HTR-8/SVneo (cell line): Measurements from ENCODE around the gene TAF1C.
"Not testable (repeated sequence)": the region's sequence is repeated elsewhere in the genome, so short reads cannot be mapped to it uniquely, and the experiment has no call there.

Source experiments
- DNase-seq: peaks from one replicate; pipeline ENCODE4 v3.0.0; 2011; ENCODE audit warnings: low spot score, mixed read lengths; ENCODE audit not compliant: insufficient read length
- FAIRE-seq: peaks from 2 replicates; lab custom pipeline; 2011; peaks lifted over from hg19 to GRCh38; lab: Jason Lieb, UNC

Gene TAF1C

GRCh38 chr16:84186685-84187437 is at the start of gene TAF1C:
Gene TAF1C, minus strand, starts transcription at chr16:84187057. Its CDS starts 2,069 bp downstream, at chr16:84184988.
- FAIRE-seq (peak; percentile 94), DNase-seq (peak; percentile 94)

- DNase-seq, result no peak
- FAIRE-seq, result no peak
Observed at GRCh38 chr16:84234321-84235241, 47.7 kb upstream of the TAF1C start.

GRCh38 chr16:84233748-84234147 is 46.9 kb upstream of the TAF1C start:
- no peak for FAIRE-seq

GRCh38 chr16:84232969-84233368 is 46.1 kb upstream of the TAF1C start:
- peak; percentile 9 for FAIRE-seq
- DNase-seq, result no peak

More at GRCh38 chr16:84233748-84234147, 46.9 kb upstream of the TAF1C start:
- no peak for DNase-seq

- FAIRE-seq (peak; percentile 38), DNase-seq (no peak)
Observed at GRCh38 chr16:84232060-84232459, 45.2 kb upstream of the TAF1C start.

- FAIRE-seq, result no peak
- no peak for DNase-seq
Observed at GRCh38 chr16:84229471-84229870, 42.6 kb upstream of the TAF1C start.

- DNase-seq (peak; percentile 99), FAIRE-seq (peak; percentile 98)
Observed at GRCh38 chr16:84228256-84228838, 41.5 kb upstream of the TAF1C start.

- peak; percentile 76 for FAIRE-seq
Observed at GRCh38 chr16:84227548-84227947, 40.7 kb upstream of the TAF1C start.

GRCh38 chr16:84226026-84226425 is 39.2 kb upstream of the TAF1C start:
- FAIRE-seq (peak; percentile 36), DNase-seq (no peak)

More at GRCh38 chr16:84227548-84227947, 40.7 kb upstream of the TAF1C start:
- no peak for DNase-seq

GRCh38 chr16:84225571-84225970 is 38.7 kb upstream of the TAF1C start:
- FAIRE-seq (no peak), DNase-seq (no peak)

- FAIRE-seq, result no peak
- no peak for DNase-seq
Observed at GRCh38 chr16:84225126-84225525, 38.3 kb upstream of the TAF1C start.

- no peak for FAIRE-seq
- DNase-seq, result no peak
Observed at GRCh38 chr16:84224554-84224953, 37.7 kb upstream of the TAF1C start.

- DNase-seq (no peak), FAIRE-seq (no peak)
Observed at GRCh38 chr16:84223456-84223855, 36.6 kb upstream of the TAF1C start.

- FAIRE-seq (no peak), DNase-seq (no peak)
Observed at GRCh38 chr16:84220851-84221250, 34.0 kb upstream of the TAF1C start.

GRCh38 chr16:84218956-84219355 is 32.1 kb upstream of the TAF1C start:
- no peak for FAIRE-seq
- DNase-seq, result no peak

GRCh38 chr16:84218176-84218823 is 31.4 kb upstream of the TAF1C start:
- FAIRE-seq, result no peak
- no peak for DNase-seq

GRCh38 chr16:84216144-84216543 is 29.3 kb upstream of the TAF1C start:
- not testable (repeated sequence) for FAIRE-seq, DNase-seq

GRCh38 chr16:84215531-84215930 is 28.7 kb upstream of the TAF1C start:
- no peak for DNase-seq
- no peak for FAIRE-seq

- no peak for DNase-seq
- FAIRE-seq, result no peak
Observed at GRCh38 chr16:84214451-84215066, 27.7 kb upstream of the TAF1C start.

GRCh38 chr16:84212631-84213030 is 25.8 kb upstream of the TAF1C start:
- DNase-seq, result no peak
- FAIRE-seq, result no peak
